HEK293 (cell line): Measurements from ENCODE around the gene EIPR1.

Source experiments
- CTCF ChIA-PET: fragments of 350-600 bp; formaldehyde crosslinking; extraction: SDS; loops from one replicate; lab custom pipeline; 2021; ENCODE audit warnings: antibody characterized with exemption; lab: Yijun Ruan, JAX
- POLR2A ChIA-PET: fragments of 300-600 bp; formaldehyde crosslinking; extraction: SDS; loops from one replicate; lab custom pipeline; 2020; ENCODE audit warnings: antibody characterized with exemption, inconsistent platforms; lab: Yijun Ruan, JAX
- H3K27ac ChIP-seq: fragments of 200-500 bp; sonication (Bioruptor generic); 2 replicates; pipeline ENCODE4 v1.5.1; 2014; ENCODE audit warnings: low read depth, low read length, control low read depth, inconsistent platforms; ENCODE audit errors: extremely low read depth
- H3K36me3 ChIP-seq, 2 experiments: fragments of 200-500 bp in 1 of 2; sonication (Bioruptor generic) in 1 of 2; 1 replicate in 1 of 2; 2 replicates in 1 of 2; pipeline ENCODE4 v1.5.1; 2014 to 2017; ENCODE audit warnings: inconsistent platforms in 2 of 2, low read length in 2 of 2; ENCODE audit not compliant: control insufficient read depth in 2 of 2, insufficient read depth in 1 of 2
- H3K4me1 ChIP-seq: fragments of 200-500 bp; sonication (Bioruptor generic); 2 replicates; pipeline ENCODE4 v1.5.1; 2014; ENCODE audit warnings: mild to moderate bottlenecking, low read length, inconsistent platforms; ENCODE audit not compliant: control insufficient read depth, insufficient read depth
- H3K4me3 ChIP-seq: 2 replicates; pipeline ENCODE4 v1.5.1; 2011; ENCODE audit warnings: low read depth, mild to moderate bottlenecking, control low read depth, low read length, moderate library complexity
- H3K9me3 ChIP-seq: fragments of 200-500 bp; sonication (Bioruptor generic); 2 replicates; pipeline ENCODE4 v1.5.1; 2014; ENCODE audit warnings: low read depth, low read length, inconsistent platforms; ENCODE audit not compliant: control insufficient read depth, insufficient read depth
- EGR2 ChIP-seq: fragments of 450-650 bp; formaldehyde crosslinking; IDR thresholded peaks from 2 replicates; pipeline ENCODE4 v1.5.1; 2016; ENCODE audit warnings: low read depth, missing biosample characterization, missing genetic modification characterization
- GLI2 ChIP-seq: fragments of 450-650 bp; formaldehyde crosslinking; IDR thresholded peaks from 2 replicates; pipeline ENCODE4; 2017; ENCODE audit warnings: missing biosample characterization, missing genetic modification characterization, low read depth, borderline replicate concordance
- HOXC10 ChIP-seq: sonication (generic); formaldehyde crosslinking; IDR thresholded peaks from 2 replicates; pipeline ENCODE4 v1.8.1; 2023; ENCODE audit warnings: mild to moderate bottlenecking, missing genetic modification reagents
- KLF16 ChIP-seq: fragments of 450-650 bp; formaldehyde crosslinking; IDR thresholded peaks from 2 replicates; pipeline ENCODE4 v1.5.1; 2017; ENCODE audit warnings: missing biosample characterization, missing genetic modification characterization
- SCRT2 ChIP-seq: fragments of 450-650 bp; formaldehyde crosslinking; IDR thresholded peaks from 2 replicates; pipeline ENCODE4 v1.5.1; 2016; ENCODE audit warnings: missing biosample characterization, missing genetic modification characterization
- SETDB1 ChIP-seq: IDR thresholded peaks from one replicate; pipeline ENCODE4 v1.6.1; 2017; ENCODE audit warnings: mild to moderate bottlenecking, low read length, moderate library complexity, mixed read lengths; ENCODE audit not compliant: insufficient read length
- ZBTB8A ChIP-seq: fragments of 450-650 bp; formaldehyde crosslinking; IDR thresholded peaks from 2 replicates; pipeline ENCODE4 v1.5.1; 2016; ENCODE audit warnings: missing biosample characterization, missing genetic modification characterization
- ZEB2 ChIP-seq: fragments of 450-650 bp; formaldehyde crosslinking; IDR thresholded peaks from 2 replicates; pipeline ENCODE4 v1.5.1; 2016; ENCODE audit warnings: missing biosample characterization, missing genetic modification characterization
- ZFP69B ChIP-seq: fragments of 450-650 bp; formaldehyde crosslinking; IDR thresholded peaks from 2 replicates; pipeline ENCODE4 v1.5.1; 2016; ENCODE audit warnings: missing biosample characterization, missing genetic modification characterization
- ZNF146 ChIP-seq: fragments of 450-650 bp; formaldehyde crosslinking; IDR thresholded peaks from 2 replicates; pipeline ENCODE4 v1.5.1; 2016; ENCODE audit warnings: missing biosample characterization, missing genetic modification characterization
- ZNF184 ChIP-seq: fragments of 450-650 bp; IDR thresholded peaks from 2 replicates; pipeline ENCODE4 v1.5.1; 2018; ENCODE audit warnings: missing biosample characterization, mild to moderate bottlenecking, missing genetic modification characterization
- ZNF19 ChIP-seq: fragments of 450-650 bp; formaldehyde crosslinking; IDR thresholded peaks from 2 replicates; pipeline ENCODE4; 2016; ENCODE audit warnings: missing biosample characterization, missing genetic modification characterization, low read depth
- ZNF239 ChIP-seq: fragments of 450-650 bp; formaldehyde crosslinking; IDR thresholded peaks from 2 replicates; pipeline ENCODE4 v1.5.1; 2016; ENCODE audit warnings: missing biosample characterization, missing genetic modification characterization
- ZNF335 ChIP-seq: fragments of 450-650 bp; formaldehyde crosslinking; conservative IDR thresholded peaks from 2 replicates; pipeline ENCODE4 v1.5.1; 2016; ENCODE audit warnings: missing biosample characterization, missing genetic modification characterization
- ZNF391 ChIP-seq: fragments of 450-650 bp; formaldehyde crosslinking; IDR thresholded peaks from 2 replicates; pipeline ENCODE4 v1.5.1; 2016; ENCODE audit warnings: low read depth, missing biosample characterization, missing genetic modification characterization, borderline replicate concordance
- ZNF48 ChIP-seq: fragments of 450-650 bp; formaldehyde crosslinking; IDR thresholded peaks from 2 replicates; pipeline ENCODE4 v1.5.1; 2016; ENCODE audit warnings: missing biosample characterization, missing genetic modification characterization
- ZNF501 ChIP-seq: fragments of 450-650 bp; formaldehyde crosslinking; IDR thresholded peaks from 2 replicates; pipeline ENCODE4 v1.5.1; 2016; ENCODE audit warnings: missing biosample characterization, missing genetic modification characterization
- ZNF558 ChIP-seq: fragments of 450-650 bp; formaldehyde crosslinking; IDR thresholded peaks from 2 replicates; pipeline ENCODE4 v1.5.1; 2016; ENCODE audit warnings: missing biosample characterization, missing genetic modification characterization
- TF ChIP-seq, protein P1 (sequence below): fragments of 450-650 bp; formaldehyde crosslinking; IDR thresholded peaks from 2 replicates; pipeline ENCODE4 v1.5.1; 2016; ENCODE audit warnings: missing biosample characterization, missing genetic modification characterization
- TF ChIP-seq, protein P2 (sequence below): fragments of 450-650 bp; formaldehyde crosslinking; IDR thresholded peaks from 2 replicates; pipeline ENCODE4 v1.5.1; 2017; ENCODE audit warnings: missing biosample characterization, missing genetic modification characterization
- TF ChIP-seq, protein P3 (sequence below): fragments of 450-650 bp; formaldehyde crosslinking; IDR thresholded peaks from 2 replicates; pipeline ENCODE4 v1.5.1; 2016; ENCODE audit warnings: missing biosample characterization, missing genetic modification characterization, low read depth
- TF ChIP-seq, protein P4 (sequence below): fragments of 450-650 bp; formaldehyde crosslinking; IDR thresholded peaks from 2 replicates; pipeline ENCODE4 v1.5.1; 2016; ENCODE audit warnings: missing biosample characterization, missing genetic modification characterization

The EIPR1 gene

DNA sequence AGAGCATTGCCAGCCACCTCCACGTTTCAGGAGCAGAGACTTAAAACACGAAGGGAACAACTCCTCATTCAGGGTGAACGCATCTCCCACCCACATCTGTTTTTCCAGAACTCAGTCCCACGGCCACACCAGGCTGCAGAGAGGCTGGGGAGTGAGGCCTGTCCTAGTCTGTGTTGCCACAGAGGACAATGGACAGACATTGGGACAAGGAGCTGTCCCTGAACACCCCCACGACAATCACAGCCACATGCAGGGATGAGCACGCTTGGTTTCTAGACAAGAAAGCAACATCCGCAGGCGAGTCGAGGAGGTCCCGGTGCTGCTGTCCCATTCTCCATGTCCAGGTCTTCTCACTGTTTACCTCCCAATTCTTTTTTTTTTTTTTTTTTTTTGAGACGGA, 167.4 kb downstream of the EIPR1 start:
- no peaks in the 10 kb centered on the region for H3K9me3 ChIP-seq
- no peak overlapping the region for H3K27ac ChIP-seq
- CTCF ChIA-PET: no interaction called here
- H3K36me3 ChIP-seq: no peaks in the 10 kb centered on the region
- no peak overlapping the region for H3K4me3 ChIP-seq
- H3K4me1 ChIP-seq: no peaks in the 10 kb centered on the region
- POLR2A ChIA-PET: no interaction called here
- no peak for TF ChIP-seq SETDB1
- TF ChIP-seq EGR2: 0 out of 2 replicates have a peak, but pooled peaks have one; percentile 12

DNA sequence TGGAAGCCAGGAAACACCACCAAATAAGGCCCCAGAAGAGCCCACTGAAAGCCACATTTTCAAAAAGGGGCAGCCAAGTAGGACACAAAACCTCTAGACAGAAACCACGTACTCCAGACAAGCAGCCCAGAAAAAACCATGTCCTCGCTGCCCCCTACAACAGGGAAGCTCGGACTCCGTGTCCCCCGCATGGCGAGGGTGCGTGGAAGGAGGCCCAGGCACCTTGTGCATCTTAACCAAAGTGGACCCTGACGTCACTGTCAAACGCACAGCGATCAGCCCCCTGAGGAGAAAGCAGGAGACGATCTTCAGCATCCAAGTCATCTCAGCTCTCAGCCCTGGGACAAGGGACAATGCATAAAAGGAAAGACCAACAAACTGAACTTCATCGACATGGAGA, 168.4 kb downstream of the EIPR1 start:
- CTCF ChIA-PET: no interaction called here
- POLR2A ChIA-PET: no interaction called here
- Histone ChIP-seq H3K36me3 (no peaks in the 10 kb centered on the region), H3K9me3 (no peaks in the 10 kb centered on the region), H3K4me3 (no peak overlapping the region), H3K27ac (no peak overlapping the region), H3K4me1 (no peaks in the 10 kb centered on the region)
- no peak for TF ChIP-seq ZNF558
- TF ChIP-seq, protein P1, sequence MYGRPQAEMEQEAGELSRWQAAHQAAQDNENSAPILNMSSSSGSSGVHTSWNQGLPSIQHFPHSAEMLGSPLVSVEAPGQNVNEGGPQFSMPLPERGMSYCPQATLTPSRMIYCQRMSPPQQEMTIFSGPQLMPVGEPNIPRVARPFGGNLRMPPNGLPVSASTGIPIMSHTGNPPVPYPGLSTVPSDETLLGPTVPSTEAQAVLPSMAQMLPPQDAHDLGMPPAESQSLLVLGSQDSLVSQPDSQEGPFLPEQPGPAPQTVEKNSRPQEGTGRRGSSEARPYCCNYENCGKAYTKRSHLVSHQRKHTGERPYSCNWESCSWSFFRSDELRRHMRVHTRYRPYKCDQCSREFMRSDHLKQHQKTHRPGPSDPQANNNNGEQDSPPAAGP: no peak
- TF ChIP-seq GLI2 (tag by site-specific recombination): no peak
- TF ChIP-seq ZNF19: no peak
- no peak for TF ChIP-seq ZNF184
- no peak for TF ChIP-seq KLF16
- TF ChIP-seq ZNF501 (tag by site-specific recombination): no peak
- TF ChIP-seq ZFP69B (tag by site-specific recombination): no peak
- TF ChIP-seq SCRT2: no peak

DNA sequence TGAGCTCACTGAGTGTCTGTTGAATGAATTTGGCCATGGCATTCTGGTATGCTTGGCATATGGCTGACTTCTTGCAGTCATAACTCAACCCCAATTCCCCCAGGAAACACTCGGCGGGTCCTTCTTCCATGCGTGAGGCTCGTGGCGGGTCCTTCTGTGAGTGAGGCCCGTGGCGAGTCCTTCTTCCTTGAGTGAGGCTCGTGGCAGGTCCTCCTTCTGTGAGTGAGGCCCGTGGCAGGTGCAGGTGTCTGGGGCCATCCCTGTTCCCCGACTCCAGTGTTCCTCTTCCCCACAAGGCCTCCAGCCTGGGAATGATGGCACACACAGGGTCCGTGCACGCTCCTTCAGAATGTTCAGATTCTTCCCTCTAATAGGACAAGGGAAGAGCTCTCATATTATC, 169.0 kb downstream of the EIPR1 start:
- CTCF ChIA-PET: no interaction called here
- Histone ChIP-seq H3K4me1 (no peaks in the 10 kb centered on the region), H3K36me3 (no peaks in the 10 kb centered on the region), H3K27ac (no peak overlapping the region), H3K4me3 (no peak overlapping the region), H3K9me3 (no peaks in the 10 kb centered on the region)
- POLR2A ChIA-PET: no interaction called here
- TF ChIP-seq, protein P2, sequence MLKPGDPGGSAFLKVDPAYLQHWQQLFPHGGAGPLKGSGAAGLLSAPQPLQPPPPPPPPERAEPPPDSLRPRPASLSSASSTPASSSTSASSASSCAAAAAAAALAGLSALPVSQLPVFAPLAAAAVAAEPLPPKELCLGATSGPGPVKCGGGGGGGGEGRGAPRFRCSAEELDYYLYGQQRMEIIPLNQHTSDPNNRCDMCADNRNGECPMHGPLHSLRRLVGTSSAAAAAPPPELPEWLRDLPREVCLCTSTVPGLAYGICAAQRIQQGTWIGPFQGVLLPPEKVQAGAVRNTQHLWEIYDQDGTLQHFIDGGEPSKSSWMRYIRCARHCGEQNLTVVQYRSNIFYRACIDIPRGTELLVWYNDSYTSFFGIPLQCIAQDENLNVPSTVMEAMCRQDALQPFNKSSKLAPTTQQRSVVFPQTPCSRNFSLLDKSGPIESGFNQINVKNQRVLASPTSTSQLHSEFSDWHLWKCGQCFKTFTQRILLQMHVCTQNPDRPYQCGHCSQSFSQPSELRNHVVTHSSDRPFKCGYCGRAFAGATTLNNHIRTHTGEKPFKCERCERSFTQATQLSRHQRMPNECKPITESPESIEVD: no peak
- TF ChIP-seq, protein P3, sequence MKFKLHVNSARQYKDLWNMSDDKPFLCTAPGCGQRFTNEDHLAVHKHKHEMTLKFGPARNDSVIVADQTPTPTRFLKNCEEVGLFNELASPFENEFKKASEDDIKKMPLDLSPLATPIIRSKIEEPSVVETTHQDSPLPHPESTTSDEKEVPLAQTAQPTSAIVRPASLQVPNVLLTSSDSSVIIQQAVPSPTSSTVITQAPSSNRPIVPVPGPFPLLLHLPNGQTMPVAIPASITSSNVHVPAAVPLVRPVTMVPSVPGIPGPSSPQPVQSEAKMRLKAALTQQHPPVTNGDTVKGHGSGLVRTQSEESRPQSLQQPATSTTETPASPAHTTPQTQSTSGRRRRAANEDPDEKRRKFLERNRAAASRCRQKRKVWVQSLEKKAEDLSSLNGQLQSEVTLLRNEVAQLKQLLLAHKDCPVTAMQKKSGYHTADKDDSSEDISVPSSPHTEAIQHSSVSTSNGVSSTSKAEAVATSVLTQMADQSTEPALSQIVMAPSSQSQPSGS (tag by site-specific recombination): no peak
- TF ChIP-seq ZNF558: no peak
- TF ChIP-seq ZNF48 (tag by site-specific recombination): no peak
- TF ChIP-seq ZNF335 (tag by site-specific recombination): no peak
- TF ChIP-seq, protein P4, sequence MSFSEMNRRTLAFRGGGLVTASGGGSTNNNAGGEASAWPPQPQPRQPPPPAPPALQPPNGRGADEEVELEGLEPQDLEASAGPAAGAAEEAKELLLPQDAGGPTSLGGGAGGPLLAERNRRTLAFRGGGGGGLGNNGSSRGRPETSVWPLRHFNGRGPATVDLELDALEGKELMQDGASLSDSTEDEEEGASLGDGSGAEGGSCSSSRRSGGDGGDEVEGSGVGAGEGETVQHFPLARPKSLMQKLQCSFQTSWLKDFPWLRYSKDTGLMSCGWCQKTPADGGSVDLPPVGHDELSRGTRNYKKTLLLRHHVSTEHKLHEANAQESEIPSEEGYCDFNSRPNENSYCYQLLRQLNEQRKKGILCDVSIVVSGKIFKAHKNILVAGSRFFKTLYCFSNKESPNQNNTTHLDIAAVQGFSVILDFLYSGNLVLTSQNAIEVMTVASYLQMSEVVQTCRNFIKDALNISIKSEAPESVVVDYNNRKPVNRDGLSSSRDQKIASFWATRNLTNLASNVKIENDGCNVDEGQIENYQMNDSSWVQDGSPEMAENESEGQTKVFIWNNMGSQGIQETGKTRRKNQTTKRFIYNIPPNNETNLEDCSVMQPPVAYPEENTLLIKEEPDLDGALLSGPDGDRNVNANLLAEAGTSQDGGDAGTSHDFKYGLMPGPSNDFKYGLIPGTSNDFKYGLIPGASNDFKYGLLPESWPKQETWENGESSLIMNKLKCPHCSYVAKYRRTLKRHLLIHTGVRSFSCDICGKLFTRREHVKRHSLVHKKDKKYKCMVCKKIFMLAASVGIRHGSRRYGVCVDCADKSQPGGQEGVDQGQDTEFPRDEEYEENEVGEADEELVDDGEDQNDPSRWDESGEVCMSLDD (tag by site-specific recombination): no peak
- TF ChIP-seq ZEB2: no peak
- TF ChIP-seq ZNF239 (tag by site-specific recombination): no peak
- no peak for TF ChIP-seq ZNF146 (tag by site-specific recombination)
- no peak for TF ChIP-seq ZNF391
- TF ChIP-seq ZBTB8A (tag by site-specific recombination): no peak
- TF ChIP-seq HOXC10 (CRISPR knock-in tag): no peak
